ENCODE results near the gene PTPRD.

Gene PTPRD

DNA sequence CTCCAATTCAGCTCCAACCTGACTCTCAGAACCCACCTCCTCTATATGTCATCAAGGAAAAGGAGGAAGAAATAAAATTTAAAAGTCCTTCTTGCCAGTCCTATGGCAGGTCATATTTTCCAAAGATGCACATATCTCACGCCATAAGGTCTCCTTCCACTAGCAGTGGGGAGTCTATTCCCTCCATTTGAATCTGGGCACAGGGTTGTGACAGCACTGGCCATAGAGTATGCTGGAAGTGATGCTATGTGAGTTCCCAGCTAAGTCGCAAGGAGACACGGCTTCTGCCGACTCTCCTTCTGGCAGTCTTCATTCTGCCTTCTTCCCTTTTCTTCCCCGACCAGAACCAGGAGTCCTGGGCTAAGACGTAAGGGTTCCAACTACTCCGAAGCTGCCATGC, 1929.3 kb downstream of the PTPRD start:
- no peaks in the 10 kb centered on the region for H3K27me3 ChIP-seq (ENCODE audit: control insufficient read depth, insufficient read depth, low read length)
- H3K4me1 ChIP-seq (ENCODE audit: control insufficient read depth, insufficient read depth, low read length): peaks cover 27% of the 10 kb centered on the region
- H3K9me3 ChIP-seq (ENCODE audit: control insufficient read depth, insufficient read depth, low read length): no peaks in the 10 kb centered on the region
- no peak overlapping the region for H3K9ac ChIP-seq (ENCODE audit: low read depth, low read length)
- H3K36me3 ChIP-seq (ENCODE audit: control insufficient read depth, insufficient read depth, low read length): no peaks in the 10 kb centered on the region
- no peak overlapping the region for H3K4me3 ChIP-seq (ENCODE audit: low read depth, low read length)

DNA sequence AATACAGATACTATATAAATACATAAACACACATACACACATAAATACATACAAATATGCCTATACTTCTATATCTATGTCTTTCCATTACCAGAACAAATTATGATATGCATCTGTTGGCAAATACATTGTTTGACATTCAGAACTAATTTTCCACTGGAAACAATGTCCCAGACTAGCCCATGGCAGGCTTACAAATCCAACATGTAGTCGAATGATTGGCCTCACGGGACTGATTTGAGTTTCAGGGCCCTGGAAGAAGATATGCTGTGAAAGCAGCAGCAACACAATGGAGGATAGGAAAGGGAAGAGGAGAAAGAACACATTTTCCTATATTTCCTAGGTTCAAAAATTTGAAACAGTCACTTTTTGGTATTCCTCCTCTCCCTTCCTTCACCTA, 1932.1 kb downstream of the PTPRD start:
- Histone ChIP-seq H3K36me3 (ENCODE audit: control insufficient read depth, insufficient read depth, low read length) (no peaks in the 10 kb centered on the region), H3K9ac (ENCODE audit: low read depth, low read length) (no peak overlapping the region), H3K27me3 (ENCODE audit: control insufficient read depth, insufficient read depth, low read length) (no peaks in the 10 kb centered on the region), H3K4me1 (ENCODE audit: control insufficient read depth, insufficient read depth, low read length) (peaks cover 36% of the 10 kb centered on the region), H3K9me3 (ENCODE audit: control insufficient read depth, insufficient read depth, low read length) (no peaks in the 10 kb centered on the region), H3K4me3 (ENCODE audit: low read depth, low read length) (no peak overlapping the region)

GRCh38 chr9:8680157-8680556, 1932.6 kb downstream of the PTPRD start:
- H3K4me3 ChIP-seq (ENCODE audit: low read depth, low read length): no peak overlapping the region
- peaks cover 36% of the 10 kb centered on the region for H3K4me1 ChIP-seq (ENCODE audit: control insufficient read depth, insufficient read depth, low read length)
- H3K9ac ChIP-seq (ENCODE audit: low read depth, low read length): no peak overlapping the region
- H3K27me3 ChIP-seq (ENCODE audit: control insufficient read depth, insufficient read depth, low read length): no peaks in the 10 kb centered on the region
- no peaks in the 10 kb centered on the region for H3K9me3 ChIP-seq (ENCODE audit: control insufficient read depth, insufficient read depth, low read length)
- no peaks in the 10 kb centered on the region for H3K36me3 ChIP-seq (ENCODE audit: control insufficient read depth, insufficient read depth, low read length)

GRCh38 chr9:8679371-8679822, 1933.4 kb downstream of the PTPRD start:
- no peak overlapping the region for H3K9ac ChIP-seq (ENCODE audit: low read depth, low read length)
- H3K27me3 ChIP-seq (ENCODE audit: control insufficient read depth, insufficient read depth, low read length): no peaks in the 10 kb centered on the region
- H3K4me1 ChIP-seq (ENCODE audit: control insufficient read depth, insufficient read depth, low read length): peaks cover 36% of the 10 kb centered on the region
- H3K4me3 ChIP-seq (ENCODE audit: low read depth, low read length): no peak overlapping the region
- H3K9me3 ChIP-seq (ENCODE audit: control insufficient read depth, insufficient read depth, low read length): no peaks in the 10 kb centered on the region
- no peaks in the 10 kb centered on the region for H3K36me3 ChIP-seq (ENCODE audit: control insufficient read depth, insufficient read depth, low read length)

DNA sequence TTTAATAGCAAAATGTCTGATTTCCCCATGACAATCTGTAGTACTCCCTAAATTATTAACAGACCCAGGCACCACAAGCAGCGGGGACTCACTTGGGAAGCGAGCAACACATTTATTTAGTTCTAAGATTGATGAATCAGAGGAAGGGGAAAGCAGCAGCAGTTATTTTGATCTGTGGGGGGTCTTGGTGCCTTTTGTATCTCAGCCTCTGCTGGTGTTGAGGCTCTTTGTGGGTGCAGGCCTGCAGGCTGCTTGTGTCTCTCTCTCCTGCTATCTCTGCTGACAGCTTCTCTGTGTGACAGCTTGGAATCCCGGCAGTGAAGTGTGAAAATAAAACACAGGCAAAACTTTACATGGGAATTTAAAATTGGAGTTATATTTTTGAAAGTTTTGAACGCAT, 1935.1 kb downstream of the PTPRD start:
- Histone ChIP-seq H3K4me3 (ENCODE audit: low read depth, low read length) (no peak overlapping the region), H3K36me3 (ENCODE audit: control insufficient read depth, insufficient read depth, low read length) (no peaks in the 10 kb centered on the region), H3K9ac (ENCODE audit: low read depth, low read length) (no peak overlapping the region), H3K4me1 (ENCODE audit: control insufficient read depth, insufficient read depth, low read length) (peaks cover 30% of the 10 kb centered on the region), H3K9me3 (ENCODE audit: control insufficient read depth, insufficient read depth, low read length) (no peaks in the 10 kb centered on the region), H3K27me3 (ENCODE audit: control insufficient read depth, insufficient read depth, low read length) (no peaks in the 10 kb centered on the region)

DNA sequence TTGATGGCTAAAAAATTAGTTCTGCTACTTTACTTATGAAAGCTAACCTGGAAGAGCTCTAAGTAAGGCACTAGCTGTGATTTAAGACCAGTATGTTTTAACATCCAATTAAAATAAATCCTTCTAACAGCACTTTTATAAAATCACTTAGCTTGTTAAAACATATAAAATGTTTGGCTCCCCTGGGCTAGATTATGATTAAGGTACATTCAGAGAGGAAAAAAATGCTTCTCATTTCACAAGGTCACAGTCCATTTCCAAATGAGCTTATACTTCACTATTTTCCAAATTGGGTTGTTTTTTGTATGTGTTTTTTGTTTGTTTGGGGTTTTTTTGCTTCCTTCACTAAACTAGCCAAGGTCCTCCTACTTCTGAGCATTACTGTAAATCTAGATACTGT, 1938.3 kb downstream of the PTPRD start:
- Histone ChIP-seq H3K4me1 (ENCODE audit: control insufficient read depth, insufficient read depth, low read length) (peaks cover 17% of the 10 kb centered on the region), H3K36me3 (ENCODE audit: control insufficient read depth, insufficient read depth, low read length) (no peaks in the 10 kb centered on the region), H3K9me3 (ENCODE audit: control insufficient read depth, insufficient read depth, low read length) (no peaks in the 10 kb centered on the region), H3K9ac (ENCODE audit: low read depth, low read length) (no peak overlapping the region), H3K27me3 (ENCODE audit: control insufficient read depth, insufficient read depth, low read length) (no peaks in the 10 kb centered on the region), H3K4me3 (ENCODE audit: low read depth, low read length) (no peak overlapping the region)

DNA sequence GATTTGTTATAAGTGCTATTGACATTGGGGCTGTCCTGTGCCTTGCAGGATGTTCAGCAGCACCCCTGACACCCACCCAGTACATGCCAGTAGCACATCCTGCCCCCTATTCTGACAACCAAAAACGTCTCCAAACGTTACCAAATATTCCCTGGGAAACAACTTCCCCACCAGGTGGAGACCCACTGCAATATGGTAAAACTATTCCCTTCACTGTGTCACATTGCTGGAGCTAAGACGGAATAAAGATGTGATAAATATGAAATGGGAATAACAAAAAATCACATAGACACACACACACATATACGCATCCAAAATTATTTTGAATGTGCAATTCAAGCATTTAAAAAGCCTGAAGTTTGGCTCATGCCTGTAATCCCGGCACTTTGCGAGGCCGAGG, 1939.0 kb downstream of the PTPRD start:
- H3K9me3 ChIP-seq (ENCODE audit: control insufficient read depth, insufficient read depth, low read length): no peaks in the 10 kb centered on the region
- H3K9ac ChIP-seq (ENCODE audit: low read depth, low read length): no peak overlapping the region
- no peak overlapping the region for H3K4me3 ChIP-seq (ENCODE audit: low read depth, low read length)
- no peaks in the 10 kb centered on the region for H3K27me3 ChIP-seq (ENCODE audit: control insufficient read depth, insufficient read depth, low read length)
- no peaks in the 10 kb centered on the region for H3K36me3 ChIP-seq (ENCODE audit: control insufficient read depth, insufficient read depth, low read length)
- peaks cover 11% of the 10 kb centered on the region for H3K4me1 ChIP-seq (ENCODE audit: control insufficient read depth, insufficient read depth, low read length)

DNA sequence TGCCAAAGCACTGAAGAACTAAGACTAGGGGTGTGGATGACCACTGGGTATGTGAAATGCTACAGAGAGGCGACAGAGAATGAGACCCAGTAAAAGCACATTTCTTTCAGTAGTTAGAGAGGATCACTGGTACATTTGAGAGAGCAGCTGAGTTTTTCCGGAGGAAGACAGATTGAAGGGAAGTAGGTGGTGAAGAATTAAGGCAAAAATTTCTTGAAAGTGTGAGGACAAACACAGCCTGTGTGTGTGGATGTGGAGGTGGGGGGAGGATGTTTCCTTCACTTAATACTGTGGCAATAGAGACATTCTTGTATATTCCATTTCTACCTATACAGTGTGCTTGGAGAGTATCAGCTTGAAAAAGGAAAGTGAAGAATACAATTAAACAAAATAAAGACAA, 1942.1 kb downstream of the PTPRD start:
- H3K4me3 ChIP-seq (ENCODE audit: low read depth, low read length): no peak overlapping the region
- no peak overlapping the region for H3K9ac ChIP-seq (ENCODE audit: low read depth, low read length)
- H3K27me3 ChIP-seq (ENCODE audit: control insufficient read depth, insufficient read depth, low read length): no peaks in the 10 kb centered on the region
- no peaks in the 10 kb centered on the region for H3K36me3 ChIP-seq (ENCODE audit: control insufficient read depth, insufficient read depth, low read length)
- no peaks in the 10 kb centered on the region for H3K4me1 ChIP-seq (ENCODE audit: control insufficient read depth, insufficient read depth, low read length)
- H3K9me3 ChIP-seq (ENCODE audit: control insufficient read depth, insufficient read depth, low read length): no peaks in the 10 kb centered on the region

- Histone ChIP-seq H3K9ac (ENCODE audit: low read depth, low read length) (no peak overlapping the region), H3K36me3 (ENCODE audit: control insufficient read depth, insufficient read depth, low read length) (no peaks in the 10 kb centered on the region), H3K4me1 (ENCODE audit: control insufficient read depth, insufficient read depth, low read length) (no peaks in the 10 kb centered on the region), H3K9me3 (ENCODE audit: control insufficient read depth, insufficient read depth, low read length) (no peaks in the 10 kb centered on the region), H3K4me3 (ENCODE audit: low read depth, low read length) (no peak overlapping the region), H3K27me3 (ENCODE audit: control insufficient read depth, insufficient read depth, low read length) (no peaks in the 10 kb centered on the region)
Observed at GRCh38 chr9:8668751-8669150, 1944.1 kb downstream of the PTPRD start.

- Histone ChIP-seq H3K9me3 (ENCODE audit: control insufficient read depth, insufficient read depth, low read length) (no peaks in the 10 kb centered on the region), H3K36me3 (ENCODE audit: control insufficient read depth, insufficient read depth, low read length) (no peaks in the 10 kb centered on the region), H3K4me1 (ENCODE audit: control insufficient read depth, insufficient read depth, low read length) (no peaks in the 10 kb centered on the region), H3K9ac (ENCODE audit: low read depth, low read length) (no peak overlapping the region), H3K27me3 (ENCODE audit: control insufficient read depth, insufficient read depth, low read length) (no peaks in the 10 kb centered on the region), H3K4me3 (ENCODE audit: low read depth, low read length) (no peak overlapping the region)
Observed at GRCh38 chr9:8668231-8668630, 1944.6 kb downstream of the PTPRD start.

DNA sequence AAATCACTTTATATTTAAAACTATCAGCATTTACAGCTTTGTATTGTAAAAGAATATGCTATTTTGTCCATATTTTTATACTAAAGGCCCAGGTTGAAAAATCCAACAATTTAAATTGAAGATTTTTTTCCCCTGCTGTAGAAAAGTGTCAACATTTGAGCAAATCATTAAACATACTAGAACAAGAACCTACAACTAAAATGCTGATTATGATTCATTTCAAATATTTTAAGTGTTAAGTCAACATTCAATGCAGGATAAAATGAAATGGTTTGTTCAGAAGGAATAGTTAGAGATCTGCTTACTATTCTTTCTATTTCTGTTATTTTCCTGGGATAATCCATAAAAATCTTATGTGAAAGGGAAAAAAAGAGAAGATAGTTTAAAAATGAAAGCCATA, 1946.7 kb downstream of the PTPRD start:
- Histone ChIP-seq H3K36me3 (ENCODE audit: control insufficient read depth, insufficient read depth, low read length) (no peaks in the 10 kb centered on the region), H3K27me3 (ENCODE audit: control insufficient read depth, insufficient read depth, low read length) (no peaks in the 10 kb centered on the region), H3K4me3 (ENCODE audit: low read depth, low read length) (no peak overlapping the region), H3K4me1 (ENCODE audit: control insufficient read depth, insufficient read depth, low read length) (no peaks in the 10 kb centered on the region), H3K9ac (ENCODE audit: low read depth, low read length) (no peak overlapping the region), H3K9me3 (ENCODE audit: control insufficient read depth, insufficient read depth, low read length) (no peaks in the 10 kb centered on the region)

GRCh38 chr9:8660383-8660782, 1952.4 kb downstream of the PTPRD start:
- Histone ChIP-seq H3K9me3 (ENCODE audit: control insufficient read depth, insufficient read depth, low read length) (no peaks in the 10 kb centered on the region), H3K4me3 (ENCODE audit: low read depth, low read length) (no peak overlapping the region), H3K4me1 (ENCODE audit: control insufficient read depth, insufficient read depth, low read length) (no peaks in the 10 kb centered on the region), H3K27me3 (ENCODE audit: control insufficient read depth, insufficient read depth, low read length) (no peaks in the 10 kb centered on the region), H3K9ac (ENCODE audit: low read depth, low read length) (no peak overlapping the region), H3K36me3 (ENCODE audit: control insufficient read depth, insufficient read depth, low read length) (no peaks in the 10 kb centered on the region)

- Histone ChIP-seq H3K4me3 (ENCODE audit: low read depth, low read length) (no peak overlapping the region), H3K27me3 (ENCODE audit: control insufficient read depth, insufficient read depth, low read length) (no peaks in the 10 kb centered on the region), H3K9me3 (ENCODE audit: control insufficient read depth, insufficient read depth, low read length) (no peaks in the 10 kb centered on the region), H3K9ac (ENCODE audit: low read depth, low read length) (no peak overlapping the region), H3K36me3 (ENCODE audit: control insufficient read depth, insufficient read depth, low read length) (no peaks in the 10 kb centered on the region), H3K4me1 (ENCODE audit: control insufficient read depth, insufficient read depth, low read length) (no peaks in the 10 kb centered on the region)
Observed at GRCh38 chr9:8659108-8659507, 1953.7 kb downstream of the PTPRD start.
